Fibroblast of lung (primary cell): ENCODE measurements around the gene SOX9.

ENCODE experiments used
- CTCF ChIP-seq, 2 donors: IDR thresholded peaks in 1 of 2; conservative IDR thresholded peaks in 1 of 2; 1 replicate in 1 of 2; 2 replicates in 1 of 2; pipeline ENCODE4 v1.5.1; 2011 to 2012; ENCODE audit warnings: low read length in 2 of 2, control low read depth in 1 of 2, inconsistent platforms in 1 of 2, low read depth in 1 of 2, mild to moderate bottlenecking in 1 of 2
- EZH2 ChIP-seq: IDR thresholded peaks from 2 replicates; pipeline ENCODE4 v1.5.1; 2012; ENCODE audit warnings: low read length, control low read depth, mild to moderate bottlenecking; ENCODE audit errors: missing control alignments

DNA sequence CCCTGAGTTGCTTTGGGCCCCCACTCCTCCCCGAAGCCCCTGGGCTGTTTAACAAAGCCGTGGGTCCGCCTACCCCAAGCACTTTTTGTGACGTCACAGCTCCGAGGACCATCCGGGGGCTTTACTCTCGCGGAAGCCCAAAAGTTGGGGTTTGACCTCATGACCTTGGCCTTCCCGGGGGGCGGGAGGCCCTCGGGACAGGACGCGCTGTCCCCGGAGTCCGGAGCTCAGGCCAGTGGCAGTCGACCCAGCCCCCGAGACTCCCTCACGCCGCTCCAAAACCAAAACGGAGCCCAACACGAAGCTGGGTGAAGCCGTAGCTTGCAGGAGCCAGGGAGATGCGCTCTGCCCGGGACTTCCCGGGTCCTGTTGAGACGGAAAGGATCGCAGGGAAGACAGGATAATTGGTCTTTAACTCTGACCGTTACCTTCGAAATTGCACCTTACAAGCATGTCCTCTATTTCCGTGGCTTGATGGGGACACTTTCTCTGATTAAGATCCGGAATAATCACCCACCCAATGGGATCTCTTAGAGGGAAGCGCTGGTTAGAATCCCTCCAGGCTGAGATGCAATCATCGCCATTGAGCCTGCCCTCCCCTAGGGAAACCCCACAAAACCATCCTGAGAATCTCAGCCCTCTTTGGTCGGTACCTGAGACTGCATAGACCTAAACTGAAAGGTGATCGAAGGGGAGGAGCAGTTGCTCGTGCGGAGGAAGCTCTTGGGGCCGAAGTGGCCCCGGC is 4.9 kb upstream of the SOX9 start:
- TF ChIP-seq CTCF (conservative IDR thresholded peaks at IDR 0.05 in 1 of 2, IDR thresholded peaks at IDR 0.05 in 1 of 2; ENCODE audit: low read depth in 1 of 2, low read length in 2 of 2) (no peak), EZH2 (no peak)
